ENCODE results near the gene RBBP8NL. TPM values are rescaled to one million over a fixed set of nuclear protein-coding genes. Genes with fewer than 3 reads are reported as not detected.

The RBBP8NL gene
- total RNA-seq, 2 experiments from 2014 or later, result not detected

- no peak overlapping the region for H3K27ac Mint-ChIP-seq
- peaks cover 0 to 7% of the 10 kb centered on the region in 2 experiments for H3K9me3 ChIP-seq (ENCODE audit: control insufficient read depth in 1 of 2, insufficient read depth in 1 of 2, low read length in 2 of 2)
- H3K9me3 Mint-ChIP-seq, result no peaks in the 10 kb centered on the region
- no peak overlapping the region for H3K4me3 ChIP-seq (ENCODE audit: low read length)
- no peaks in the 10 kb centered on the region for H3K36me3 Mint-ChIP-seq (ENCODE audit: low read depth)
- ChIA-PET CTCF (no interaction called here), POLR2A (no interaction called here)
- ATAC-seq (ENCODE audit: poor library complexity), result no peak
- DNase-seq, result no peak
- H3K27me3 Mint-ChIP-seq, result peaks cover 31% of the 10 kb centered on the region
- H3K27ac ChIP-seq (ENCODE audit: low read depth in 1 of 2, low read length in 2 of 2), result no peak overlapping the region
- H3K4me3 Mint-ChIP-seq, result no peak overlapping the region
- no peaks in the 10 kb centered on the region for H3K36me3 ChIP-seq (ENCODE audit: insufficient read depth, low read length)
- intact Hi-C loops (cut with DNase I, micrococcal nuclease), result no loop called here
- no peaks in the 10 kb centered on the region for H3K4me1 ChIP-seq (ENCODE audit: insufficient read depth, low read length)
- H3K27me3 ChIP-seq (ENCODE audit: control insufficient read depth in 1 of 2, insufficient read depth in 2 of 2, low read length in 2 of 2), result peaks cover 31 to 37% of the 10 kb centered on the region in 2 experiments
- no peak for TF ChIP-seq CTCF (IDR thresholded peaks at IDR 0.05)
- no peaks in the 10 kb centered on the region for H3K4me1 Mint-ChIP-seq (ENCODE audit: low read depth)
These were observed 42.7 kb upstream of the RBBP8NL start for GRCh38 chr20:62470001-62470400.

- H3K4me1 Mint-ChIP-seq (ENCODE audit: low read depth), result no peaks in the 10 kb centered on the region
- H3K27me3 Mint-ChIP-seq, result peaks cover 27% of the 10 kb centered on the region
- H3K4me3 Mint-ChIP-seq, result no peak overlapping the region
- peaks cover 0 to 2% of the 10 kb centered on the region in 2 experiments for H3K9me3 ChIP-seq (ENCODE audit: control insufficient read depth in 1 of 2, insufficient read depth in 1 of 2, low read length in 2 of 2)
- no peak for ATAC-seq (ENCODE audit: poor library complexity)
- no peak overlapping the region for H3K27ac Mint-ChIP-seq
- no peaks in the 10 kb centered on the region for H3K9me3 Mint-ChIP-seq
- intact Hi-C loops (cut with DNase I, micrococcal nuclease), result no loop called here
- TF ChIP-seq CTCF (IDR thresholded peaks at IDR 0.05), result no peak
- H3K27me3 ChIP-seq (ENCODE audit: control insufficient read depth in 1 of 2, insufficient read depth in 2 of 2, low read length in 2 of 2), result peaks cover 26 to 32% of the 10 kb centered on the region in 2 experiments
- H3K4me3 ChIP-seq (ENCODE audit: low read length), result no peak overlapping the region
- no peak overlapping the region for H3K27ac ChIP-seq (ENCODE audit: low read depth in 1 of 2, low read length in 2 of 2)
- no peaks in the 10 kb centered on the region for H3K4me1 ChIP-seq (ENCODE audit: insufficient read depth, low read length)
- no peaks in the 10 kb centered on the region for H3K36me3 ChIP-seq (ENCODE audit: insufficient read depth, low read length)
- POLR2A ChIA-PET, result no interaction called here
- H3K36me3 Mint-ChIP-seq (ENCODE audit: low read depth), result no peaks in the 10 kb centered on the region
- DNase-seq, result no peak
- CTCF ChIA-PET, result no interaction called here
These were observed 42.0 kb upstream of the RBBP8NL start for GRCh38 chr20:62469352-62469751.

GRCh38 chr20:62466806-62467537 is 39.6 kb upstream of the RBBP8NL start:
- ATAC-seq (ENCODE audit: poor library complexity), result no peak
- Histone ChIP-seq H3K27ac (ENCODE audit: low read depth in 1 of 2, low read length in 2 of 2) (no peak overlapping the region), H3K4me1 (ENCODE audit: insufficient read depth, low read length) (no peaks in the 10 kb centered on the region), H3K36me3 (ENCODE audit: insufficient read depth, low read length) (no peaks in the 10 kb centered on the region), H3K9me3 (ENCODE audit: control insufficient read depth in 1 of 2, insufficient read depth in 1 of 2, low read length in 2 of 2) (no peaks in the 10 kb centered on the region), H3K27me3 (ENCODE audit: control insufficient read depth in 1 of 2, insufficient read depth in 2 of 2, low read length in 2 of 2) (peaks cover 2 to 13% of the 10 kb centered on the region in 2 experiments), H3K4me3 (ENCODE audit: low read length) (no peak overlapping the region)
- TF ChIP-seq CTCF (IDR thresholded peaks at IDR 0.05), result no peak
- CTCF ChIA-PET, result no interaction called here
- no peak for DNase-seq
- H3K27ac Mint-ChIP-seq, result no peak overlapping the region
- H3K36me3 Mint-ChIP-seq (ENCODE audit: low read depth), result no peaks in the 10 kb centered on the region
- no peaks in the 10 kb centered on the region for H3K9me3 Mint-ChIP-seq
- no peaks in the 10 kb centered on the region for H3K4me1 Mint-ChIP-seq (ENCODE audit: low read depth)
- H3K4me3 Mint-ChIP-seq, result no peak overlapping the region
- H3K27me3 Mint-ChIP-seq, result peaks cover 17% of the 10 kb centered on the region
- intact Hi-C loops (cut with DNase I, micrococcal nuclease), result no loop called here
- POLR2A ChIA-PET, result no interaction called here

All from CD4-positive, alpha-beta T cell (primary cell).